Measurements from ENCODE around the gene CSNK1D. TPM values are rescaled to one million over a fixed set of nuclear protein-coding genes. Genes with fewer than 3 reads are reported as not detected.

The CSNK1D gene
- total RNA-seq, 1 donor from 2014 or later, result 54.1 TPM

- no peak overlapping the region for H3K4me3 ChIP-seq (ENCODE audit: low read depth, low read length)
- TF ChIP-seq, protein P1, sequence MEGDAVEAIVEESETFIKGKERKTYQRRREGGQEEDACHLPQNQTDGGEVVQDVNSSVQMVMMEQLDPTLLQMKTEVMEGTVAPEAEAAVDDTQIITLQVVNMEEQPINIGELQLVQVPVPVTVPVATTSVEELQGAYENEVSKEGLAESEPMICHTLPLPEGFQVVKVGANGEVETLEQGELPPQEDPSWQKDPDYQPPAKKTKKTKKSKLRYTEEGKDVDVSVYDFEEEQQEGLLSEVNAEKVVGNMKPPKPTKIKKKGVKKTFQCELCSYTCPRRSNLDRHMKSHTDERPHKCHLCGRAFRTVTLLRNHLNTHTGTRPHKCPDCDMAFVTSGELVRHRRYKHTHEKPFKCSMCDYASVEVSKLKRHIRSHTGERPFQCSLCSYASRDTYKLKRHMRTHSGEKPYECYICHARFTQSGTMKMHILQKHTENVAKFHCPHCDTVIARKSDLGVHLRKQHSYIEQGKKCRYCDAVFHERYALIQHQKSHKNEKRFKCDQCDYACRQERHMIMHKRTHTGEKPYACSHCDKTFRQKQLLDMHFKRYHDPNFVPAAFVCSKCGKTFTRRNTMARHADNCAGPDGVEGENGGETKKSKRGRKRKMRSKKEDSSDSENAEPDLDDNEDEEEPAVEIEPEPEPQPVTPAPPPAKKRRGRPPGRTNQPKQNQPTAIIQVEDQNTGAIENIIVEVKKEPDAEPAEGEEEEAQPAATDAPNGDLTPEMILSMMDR (conservative IDR thresholded peaks at IDR 0.05; ENCODE audit: low read depth, low read length), result no peak
- DNase-seq (ENCODE audit: low read depth), result no peak
Measured at GRCh38 chr17:82277851-82278250, 4.4 kb upstream of the CSNK1D start.

- DNase-seq (ENCODE audit: low read depth), result no peak
- no peak overlapping the region for H3K4me3 ChIP-seq (ENCODE audit: low read depth, low read length)
- TF ChIP-seq, protein P1 (conservative IDR thresholded peaks at IDR 0.05; ENCODE audit: low read depth, low read length), result no peak
Measured at GRCh38 chr17:82276938-82277337, 3.4 kb upstream of the CSNK1D start.

DNA sequence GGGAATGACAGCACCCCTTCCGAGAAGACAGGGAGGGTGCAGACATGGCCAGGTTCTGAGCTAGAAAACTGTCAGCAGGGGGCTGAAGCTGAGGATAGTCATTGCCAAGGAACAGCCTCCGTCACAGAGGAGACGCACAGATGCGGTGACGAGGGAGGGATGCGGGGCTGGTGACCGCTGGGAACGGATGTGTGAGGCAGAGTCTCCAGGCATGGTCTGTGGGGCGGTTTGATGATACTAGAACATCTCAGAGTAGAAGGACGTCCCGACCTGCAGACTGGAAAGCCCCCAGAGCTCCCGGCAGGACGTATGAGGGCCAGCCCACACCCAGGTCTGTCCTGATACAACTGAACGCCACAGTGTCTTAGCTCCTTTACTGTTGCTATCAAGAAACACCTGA, 1.8 kb upstream of the CSNK1D start:
- TF ChIP-seq, protein P1 (conservative IDR thresholded peaks at IDR 0.05; ENCODE audit: low read depth, low read length), result no peak
- no peak overlapping the region for H3K4me3 ChIP-seq (ENCODE audit: low read depth, low read length)
- no peak for DNase-seq (ENCODE audit: low read depth)

DNA sequence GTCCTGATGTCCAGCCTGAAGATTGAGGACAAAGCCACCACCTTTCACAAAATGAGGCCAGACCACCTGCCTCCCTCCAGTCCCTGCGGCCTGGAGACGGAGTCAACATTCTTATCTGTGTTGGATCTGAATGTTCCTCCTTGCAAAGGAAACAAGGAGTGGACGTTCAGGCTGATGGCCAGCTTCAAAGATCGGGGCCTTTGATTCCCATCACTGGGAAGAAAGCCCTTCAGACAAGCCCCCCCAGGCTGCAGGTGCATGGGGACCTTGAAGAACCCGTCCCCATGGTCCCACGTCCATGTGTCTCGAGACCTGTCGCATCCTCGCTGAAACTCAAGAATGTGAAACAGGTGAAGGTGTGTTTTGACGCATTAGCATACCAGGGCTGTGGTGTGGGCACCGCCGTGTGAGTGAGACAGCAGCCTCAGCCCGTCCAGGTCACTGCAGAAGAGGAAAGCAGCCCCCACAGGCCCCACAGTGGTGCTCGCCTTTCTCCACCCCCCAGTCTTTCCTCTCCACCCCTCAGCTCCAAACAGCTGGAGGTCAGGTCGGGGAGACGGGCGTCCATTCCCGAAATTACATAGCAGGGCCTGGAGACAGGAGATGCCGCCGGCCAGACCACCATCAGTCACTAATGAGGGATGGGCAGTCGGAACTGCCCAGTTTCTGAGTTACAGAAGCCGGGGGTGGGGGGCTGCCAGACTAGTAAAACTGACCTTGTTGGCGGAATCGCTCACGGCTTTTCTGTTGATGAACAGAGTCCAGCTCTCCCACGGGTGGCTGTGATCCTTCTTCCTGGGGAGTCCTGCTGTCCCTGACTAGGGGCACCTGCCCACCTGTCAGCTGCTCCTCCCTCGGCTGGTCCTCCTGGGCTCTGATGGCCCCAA, 877 bp upstream of the CSNK1D start:
- H3K4me3 ChIP-seq (ENCODE audit: low read depth, low read length), result peak overlapping the region; percentile 89
- DNase-seq (ENCODE audit: low read depth), result no peak
- TF ChIP-seq, protein P1 (conservative IDR thresholded peaks at IDR 0.05; ENCODE audit: low read depth, low read length), result no peak

DNA sequence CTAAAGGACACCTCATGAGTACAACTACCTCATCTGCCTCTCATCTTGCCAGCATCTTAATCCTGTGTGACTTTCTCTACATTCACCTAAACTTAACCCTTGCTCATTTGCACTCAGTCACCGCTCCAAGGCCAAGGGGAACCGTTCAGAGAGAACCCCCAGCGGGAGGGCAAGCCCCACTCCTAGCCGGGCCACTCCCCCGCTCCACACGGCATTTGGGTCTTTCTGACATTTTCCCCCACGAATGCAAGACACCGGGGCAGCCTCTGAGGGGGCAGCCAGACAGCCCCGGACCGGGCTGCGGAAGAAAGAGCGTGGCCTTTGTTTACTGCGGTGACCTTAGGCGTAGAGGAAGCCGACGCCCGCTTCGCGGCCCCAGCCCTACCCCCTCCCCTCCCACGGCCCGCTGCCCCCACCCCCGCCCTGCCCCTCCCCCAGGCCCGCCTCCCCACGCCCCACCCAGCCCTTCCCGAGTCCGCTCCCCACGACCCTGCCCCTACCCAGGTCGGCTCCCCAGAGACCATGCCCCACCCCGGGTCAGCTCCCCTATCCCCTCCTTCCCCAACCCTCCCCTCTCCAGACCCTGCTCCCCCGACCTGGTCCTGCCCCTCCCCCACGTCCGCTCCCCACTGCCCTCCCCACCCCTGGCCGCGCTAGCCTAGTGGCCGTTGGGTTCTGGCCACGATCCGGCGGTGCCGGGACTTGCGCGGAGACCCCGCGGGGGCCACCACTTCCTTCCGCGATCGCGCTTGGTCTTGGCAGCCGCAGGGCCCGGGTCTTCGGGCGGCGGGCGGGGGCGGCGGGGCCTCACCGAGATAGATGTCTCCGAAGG, 789 bp downstream of the CSNK1D start:
- TF ChIP-seq, protein P1 (conservative IDR thresholded peaks at IDR 0.05; ENCODE audit: low read depth, low read length), result no peak
- peak overlapping the region; percentile 89 for H3K4me3 ChIP-seq (ENCODE audit: low read depth, low read length)
- DNase-seq (ENCODE audit: low read depth), result no peak

DNA sequence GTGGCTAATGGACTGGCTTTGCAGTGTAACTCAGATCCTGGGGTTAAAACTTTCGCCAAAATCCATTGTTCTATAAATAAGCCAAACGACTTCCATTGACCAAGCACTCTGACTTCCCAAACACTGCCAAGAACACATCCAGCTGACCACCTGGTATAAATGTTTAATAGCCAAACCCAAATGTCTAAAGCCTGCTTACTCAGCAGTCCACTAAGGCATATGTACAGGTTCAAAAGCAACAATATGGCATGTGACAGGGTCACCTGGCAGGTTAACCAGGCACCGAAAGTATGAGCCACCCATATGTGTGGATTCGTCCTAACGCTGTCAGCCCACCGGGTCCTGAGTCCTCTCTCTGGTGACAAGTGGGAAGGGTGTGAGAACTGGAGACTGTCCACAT, 2.1 kb downstream of the CSNK1D start:
- TF ChIP-seq, protein P1 (conservative IDR thresholded peaks at IDR 0.05; ENCODE audit: low read depth, low read length), result no peak
- peak overlapping the region; percentile 89 for H3K4me3 ChIP-seq (ENCODE audit: low read depth, low read length)
- no peak for DNase-seq (ENCODE audit: low read depth)
